ENCODE results near the gene STARD5. TPM values are rescaled to one million over a fixed set of nuclear protein-coding genes. Genes with fewer than 3 reads are reported as not detected.
"Not testable (repeated sequence)": the region's sequence is repeated elsewhere in the genome, so short reads cannot be mapped to it uniquely, and the experiment has no call there.

Gene STARD5
- total RNA-seq, 4 donors from 2014 or later: 2.7 to 8.0 (median 5.0) TPM

DNA sequence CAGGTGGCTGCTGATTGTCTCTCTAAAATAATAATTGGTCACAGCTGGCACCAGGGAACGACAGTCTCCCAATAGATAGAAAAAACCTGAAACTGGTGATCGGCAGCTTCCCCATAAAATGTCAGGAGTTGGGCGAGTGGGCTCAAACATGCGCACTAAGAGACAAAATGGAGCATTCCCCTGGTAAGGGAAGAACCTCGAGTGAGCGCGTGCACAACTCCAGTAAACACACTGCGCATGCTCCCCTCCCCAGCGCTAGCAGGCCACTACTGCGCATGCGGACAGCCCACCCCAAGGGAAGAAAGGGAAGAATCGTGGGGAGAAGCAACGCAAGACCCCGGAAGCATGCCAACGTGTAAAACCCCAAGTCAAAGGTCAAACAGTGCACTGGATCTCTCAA is 7.7 kb upstream of the STARD5 start:
- DNase-seq (ENCODE audit: low spot score) (no peak), ATAC-seq (ENCODE audit: low FRiP score) (no peak)
- TF ChIP-seq, protein P1, sequence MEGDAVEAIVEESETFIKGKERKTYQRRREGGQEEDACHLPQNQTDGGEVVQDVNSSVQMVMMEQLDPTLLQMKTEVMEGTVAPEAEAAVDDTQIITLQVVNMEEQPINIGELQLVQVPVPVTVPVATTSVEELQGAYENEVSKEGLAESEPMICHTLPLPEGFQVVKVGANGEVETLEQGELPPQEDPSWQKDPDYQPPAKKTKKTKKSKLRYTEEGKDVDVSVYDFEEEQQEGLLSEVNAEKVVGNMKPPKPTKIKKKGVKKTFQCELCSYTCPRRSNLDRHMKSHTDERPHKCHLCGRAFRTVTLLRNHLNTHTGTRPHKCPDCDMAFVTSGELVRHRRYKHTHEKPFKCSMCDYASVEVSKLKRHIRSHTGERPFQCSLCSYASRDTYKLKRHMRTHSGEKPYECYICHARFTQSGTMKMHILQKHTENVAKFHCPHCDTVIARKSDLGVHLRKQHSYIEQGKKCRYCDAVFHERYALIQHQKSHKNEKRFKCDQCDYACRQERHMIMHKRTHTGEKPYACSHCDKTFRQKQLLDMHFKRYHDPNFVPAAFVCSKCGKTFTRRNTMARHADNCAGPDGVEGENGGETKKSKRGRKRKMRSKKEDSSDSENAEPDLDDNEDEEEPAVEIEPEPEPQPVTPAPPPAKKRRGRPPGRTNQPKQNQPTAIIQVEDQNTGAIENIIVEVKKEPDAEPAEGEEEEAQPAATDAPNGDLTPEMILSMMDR (IDR thresholded peaks at IDR 0.05): no peak

DNA sequence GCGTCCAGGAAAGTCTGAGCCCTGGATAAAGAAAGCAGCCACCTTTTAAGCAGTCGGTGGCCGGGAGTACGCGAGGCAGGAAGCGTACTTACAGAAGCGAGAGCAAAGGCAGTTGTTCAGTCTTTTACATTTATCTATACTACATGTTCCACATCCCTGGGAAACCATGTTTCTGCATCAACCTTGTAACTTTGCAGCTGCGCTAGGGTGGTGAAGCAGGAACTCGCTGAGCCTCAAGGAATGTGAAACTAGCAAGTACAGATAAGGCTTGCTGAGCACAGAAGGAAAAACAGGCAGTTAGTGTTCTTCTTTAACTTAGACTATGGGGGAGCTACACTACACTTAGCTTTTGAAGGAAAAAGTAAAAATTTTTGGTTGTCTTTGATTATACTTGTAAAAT is 7.2 kb upstream of the STARD5 start:
- not testable (repeated sequence) for ATAC-seq (ENCODE audit: low FRiP score); DNase-seq (ENCODE audit: low spot score)

DNA sequence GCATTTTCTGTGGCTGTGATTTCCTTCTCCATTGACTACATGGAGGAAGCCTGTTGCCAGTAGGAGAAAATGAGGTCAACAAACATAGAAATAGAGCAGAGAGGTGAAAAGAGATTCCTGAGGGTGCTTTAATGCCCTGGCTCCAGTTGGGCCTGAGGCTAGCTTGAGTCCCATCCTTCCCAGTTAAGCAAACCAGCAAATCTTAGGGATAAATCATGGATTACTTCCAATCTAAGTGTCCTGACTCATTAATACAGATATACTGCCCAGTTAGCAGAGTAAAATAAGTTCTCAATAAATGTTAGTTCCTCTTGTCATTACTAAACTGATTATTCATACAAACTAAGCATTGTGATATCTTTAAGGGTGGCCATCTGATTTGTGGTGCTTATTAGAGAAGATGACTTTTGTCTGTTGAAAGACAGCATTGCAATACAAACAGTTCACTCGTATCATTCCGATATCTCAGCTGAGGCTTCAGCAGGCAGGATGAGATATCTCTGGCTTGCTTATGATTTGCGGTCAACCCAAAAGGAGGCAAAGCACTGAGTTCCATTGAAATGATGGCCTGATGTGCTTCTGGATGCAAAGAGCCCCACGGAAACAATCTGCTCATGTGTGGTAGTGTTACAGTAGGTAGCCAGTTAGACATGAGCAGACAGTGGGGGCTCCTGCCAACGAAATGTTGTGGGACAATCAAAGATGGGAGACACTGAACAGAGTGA is 6.6 kb upstream of the STARD5 start:
- TF ChIP-seq, protein P1 (IDR thresholded peaks at IDR 0.05): no peak
- no peak for ATAC-seq (ENCODE audit: low FRiP score)
- DNase-seq (ENCODE audit: low spot score): no peak

DNA sequence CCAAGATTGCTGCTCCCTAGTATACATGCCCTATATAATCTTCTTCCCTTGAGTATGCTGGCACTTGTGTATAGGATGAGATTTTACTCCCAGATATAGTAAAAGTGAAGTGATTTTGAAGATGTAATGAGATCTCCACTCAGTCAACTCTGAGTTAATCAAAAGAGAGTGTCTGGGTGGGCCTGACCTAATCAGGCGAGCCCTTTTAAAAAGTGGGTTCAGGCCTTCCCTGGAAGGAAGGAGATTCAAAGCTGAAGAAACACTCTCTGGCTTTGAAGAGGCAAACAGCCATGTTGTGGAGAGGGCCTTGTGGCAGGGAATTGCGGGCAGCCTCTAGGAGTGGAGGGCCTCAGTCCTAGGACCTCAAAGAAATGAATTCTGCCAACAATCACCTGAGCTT is 5.5 kb upstream of the STARD5 start:
- DNase-seq (ENCODE audit: low spot score): no peak
- no peak for ATAC-seq (ENCODE audit: low FRiP score)
- TF ChIP-seq, protein P1 (IDR thresholded peaks at IDR 0.05): no peak

DNA sequence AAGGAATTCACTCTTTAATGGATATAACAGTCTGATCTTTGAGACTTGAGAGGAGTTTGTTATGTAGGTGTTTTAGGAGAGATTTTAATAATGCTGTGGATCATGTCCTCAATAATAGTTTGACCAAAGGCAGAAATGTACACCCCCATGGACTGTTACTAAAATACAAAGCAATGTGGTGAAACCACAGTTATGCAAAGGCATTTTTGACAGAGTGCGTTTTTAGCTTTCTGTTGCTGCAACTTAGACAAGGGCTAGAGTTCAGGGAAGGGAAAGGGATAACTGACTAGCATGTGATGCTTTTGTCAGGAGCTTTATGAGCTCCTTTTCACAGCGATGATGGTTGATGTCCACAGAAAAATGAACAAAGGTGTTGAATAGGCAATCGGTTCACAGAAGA is 3.6 kb upstream of the STARD5 start:
- TF ChIP-seq, protein P1 (IDR thresholded peaks at IDR 0.05): no peak
- no peak for DNase-seq (ENCODE audit: low spot score)
- no peak for ATAC-seq (ENCODE audit: low FRiP score)

DNA sequence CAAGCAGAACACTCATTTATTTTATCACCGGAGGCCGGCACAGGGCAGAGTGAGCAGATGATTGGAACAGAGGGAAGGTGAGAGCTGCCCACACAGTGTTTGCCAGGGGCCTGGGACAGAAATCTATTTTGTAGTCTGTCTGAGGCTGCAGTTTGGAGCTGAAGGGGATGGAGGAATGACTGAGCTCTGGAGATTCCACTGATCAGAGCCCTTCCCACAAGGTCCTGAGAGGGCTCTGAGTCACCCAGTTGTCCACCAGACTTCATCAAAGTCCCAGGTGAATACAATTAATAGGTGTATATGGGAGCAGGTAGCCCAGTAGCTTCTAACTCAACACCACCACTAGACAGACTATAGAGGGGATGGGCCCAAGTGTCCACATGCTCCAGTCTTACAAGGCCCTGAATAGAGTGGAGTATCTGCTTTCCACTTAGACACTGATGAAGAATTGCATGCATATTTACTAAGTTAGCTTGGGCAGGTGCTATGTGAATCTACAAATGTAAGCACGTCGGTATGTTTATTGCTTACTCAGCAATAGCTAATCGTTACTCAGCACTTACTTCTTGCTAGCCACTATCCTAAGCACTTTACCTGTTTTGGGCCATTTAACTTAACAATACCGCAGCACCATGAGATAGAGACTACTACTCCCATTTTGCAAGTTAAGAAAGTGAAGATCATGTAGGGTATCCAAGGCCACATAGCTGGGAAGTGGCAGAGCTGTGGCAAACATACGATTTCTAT is 2.7 kb upstream of the STARD5 start:
- no peak for ATAC-seq (ENCODE audit: low FRiP score)
- TF ChIP-seq, protein P1 (IDR thresholded peaks at IDR 0.05): no peak
- no peak for DNase-seq (ENCODE audit: low spot score)

DNA sequence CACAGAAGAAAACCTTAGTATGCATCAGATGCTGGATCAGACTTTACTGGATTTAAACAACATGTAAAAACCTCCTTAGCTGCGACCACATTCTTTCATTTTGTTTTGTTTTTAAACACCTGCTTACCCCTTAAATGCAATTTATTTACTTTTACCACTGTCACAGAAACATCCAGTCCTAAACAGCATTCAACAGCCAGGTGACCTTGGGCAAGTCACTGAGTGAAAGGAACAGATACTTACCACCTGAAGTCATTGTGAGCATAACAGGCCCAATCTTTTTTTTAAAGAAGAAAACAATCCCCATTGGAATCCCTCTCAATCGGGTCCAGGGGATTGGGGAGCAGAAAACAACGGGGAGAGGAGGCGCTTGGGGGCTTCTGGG is 390 bp downstream of the STARD5 start:
- DNase-seq (ENCODE audit: low spot score): no peak
- ATAC-seq (ENCODE audit: low FRiP score): no peak
- TF ChIP-seq, protein P1 (IDR thresholded peaks at IDR 0.05): no peak

Data from omental fat pad (tissue), 4 donors.